ENCODE results near the gene SHC3. TPM values are rescaled to one million over a fixed set of nuclear protein-coding genes. Genes with fewer than 3 reads are reported as not detected.

Gene SHC3
- total RNA-seq, 2 experiments from 2014 or later: not detected

- DNase-seq (no peak), ATAC-seq (no peak)
- Mint-ChIP-seq H3K27ac (no peak overlapping the region), H3K27me3 (peaks cover 53% of the 10 kb centered on the region), H3K9me3 (ENCODE audit: low read depth) (no peaks in the 10 kb centered on the region), H3K4me1 (no peaks in the 10 kb centered on the region), H3K36me3 (no peaks in the 10 kb centered on the region), H3K4me3 (no peak overlapping the region)
- CTCF ChIA-PET: no interaction called here
Observed at GRCh38 chr9:89161221-89161620, 17.4 kb downstream of the SHC3 start.

GRCh38 chr9:89160806-89161205 is 17.8 kb downstream of the SHC3 start:
- H3K27me3 Mint-ChIP-seq: peaks cover 57% of the 10 kb centered on the region
- DNase-seq: no peak
- no peaks in the 10 kb centered on the region for H3K36me3 Mint-ChIP-seq
- H3K27ac Mint-ChIP-seq: no peak overlapping the region
- no peak overlapping the region for H3K4me3 Mint-ChIP-seq
- no peaks in the 10 kb centered on the region for H3K9me3 Mint-ChIP-seq (ENCODE audit: low read depth)
- no peak for ATAC-seq
- no peaks in the 10 kb centered on the region for H3K4me1 Mint-ChIP-seq
- CTCF ChIA-PET: no interaction called here

DNA sequence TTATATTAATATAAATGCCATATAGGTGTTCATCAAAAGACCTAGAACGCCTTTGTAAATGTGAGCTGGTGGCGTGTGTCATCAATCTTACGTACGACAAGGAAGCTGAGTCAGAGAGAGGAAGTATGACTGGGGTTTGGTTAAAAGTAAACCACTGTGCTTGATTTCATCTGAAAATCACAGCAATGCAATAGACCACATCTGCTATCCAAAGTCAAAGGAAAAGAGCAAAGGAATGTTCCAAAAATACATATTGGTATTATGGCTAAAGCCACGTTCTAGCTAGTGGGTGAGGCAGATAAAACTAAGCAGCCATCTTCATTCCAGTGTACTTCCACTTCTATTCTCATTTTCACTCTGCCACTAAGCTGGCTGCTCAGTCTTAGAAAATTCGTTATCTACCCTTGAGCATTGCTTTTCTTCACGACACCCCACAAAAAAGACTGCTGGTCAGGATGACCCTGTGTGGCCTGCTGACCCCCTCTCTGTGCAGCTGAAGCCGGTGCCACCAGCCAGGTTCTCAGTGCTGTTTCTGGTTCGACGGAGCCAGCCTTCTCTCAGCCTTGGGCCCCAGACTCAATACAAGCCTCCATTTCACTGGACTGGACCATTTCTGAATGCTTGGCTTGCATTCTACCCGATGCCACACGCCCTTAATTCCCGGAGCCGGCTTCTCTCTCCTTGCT is 23.8 kb downstream of the SHC3 start:
- no peak for DNase-seq
- H3K27me3 Mint-ChIP-seq: peaks cover 72% of the 10 kb centered on the region
- H3K4me1 Mint-ChIP-seq: peaks cover 13% of the 10 kb centered on the region
- H3K4me3 Mint-ChIP-seq: no peak overlapping the region
- no peaks in the 10 kb centered on the region for H3K36me3 Mint-ChIP-seq
- no peaks in the 10 kb centered on the region for H3K9me3 Mint-ChIP-seq (ENCODE audit: low read depth)
- ATAC-seq: peak; percentile 53
- no peak overlapping the region for H3K27ac Mint-ChIP-seq
- CTCF ChIA-PET: interaction anchor here (0.8 to 1.2 kb wide), 3 partner anchors 10 to 124 kb away, joined by 3 to 4 read pairs (median 3); no protein-coding TSS in a partner anchor

GRCh38 chr9:89154218-89154617 is 24.4 kb downstream of the SHC3 start:
- peaks cover 13% of the 10 kb centered on the region for H3K4me1 Mint-ChIP-seq
- H3K4me3 Mint-ChIP-seq: no peak overlapping the region
- no peaks in the 10 kb centered on the region for H3K36me3 Mint-ChIP-seq
- no peaks in the 10 kb centered on the region for H3K9me3 Mint-ChIP-seq (ENCODE audit: low read depth)
- H3K27me3 Mint-ChIP-seq: peaks cover 73% of the 10 kb centered on the region
- ATAC-seq (no peak), DNase-seq (no peak)
- H3K27ac Mint-ChIP-seq: no peak overlapping the region
- CTCF ChIA-PET: interaction anchor here (1.2 kb wide), 1 partner anchor 10 kb away, joined by 4 read pairs; no protein-coding TSS in a partner anchor

- Mint-ChIP-seq H3K27ac (no peak overlapping the region), H3K4me3 (no peak overlapping the region), H3K27me3 (peaks cover 71% of the 10 kb centered on the region), H3K4me1 (peaks cover 13% of the 10 kb centered on the region), H3K36me3 (no peaks in the 10 kb centered on the region), H3K9me3 (ENCODE audit: low read depth) (no peaks in the 10 kb centered on the region)
- CTCF ChIA-PET: no interaction called here
- ATAC-seq: no peak
- no peak for DNase-seq
Observed at GRCh38 chr9:89153232-89154017, 25.2 kb downstream of the SHC3 start.

- CTCF ChIA-PET: no interaction called here
- Mint-ChIP-seq H3K4me3 (no peak overlapping the region), H3K4me1 (peaks cover 9% of the 10 kb centered on the region), H3K27me3 (peaks cover 59% of the 10 kb centered on the region), H3K27ac (no peak overlapping the region), H3K9me3 (ENCODE audit: low read depth) (no peaks in the 10 kb centered on the region), H3K36me3 (no peaks in the 10 kb centered on the region)
- DNase-seq (no peak), ATAC-seq (no peak)
Observed at GRCh38 chr9:89149726-89150125, 28.9 kb downstream of the SHC3 start.

DNA sequence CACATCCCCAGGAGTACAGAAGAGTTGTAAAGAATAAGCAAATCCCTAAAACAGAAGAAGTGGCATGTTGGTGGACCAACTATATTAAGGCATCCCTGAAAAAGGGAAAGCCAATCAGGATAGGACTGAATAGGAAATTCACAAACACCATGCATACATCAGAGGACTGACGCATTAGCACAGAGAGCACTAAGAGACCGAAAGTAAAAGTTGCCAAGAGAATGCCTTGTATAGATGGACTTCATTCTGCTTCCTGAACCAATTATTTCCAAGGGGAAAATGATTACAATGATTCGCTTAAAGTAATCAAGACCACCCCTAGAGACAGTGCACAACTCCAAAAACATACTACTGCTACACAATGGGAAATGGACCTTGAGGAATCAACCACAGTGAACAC is 33.5 kb downstream of the SHC3 start:
- CTCF ChIA-PET: no interaction called here
- Mint-ChIP-seq H3K27ac (no peak overlapping the region), H3K4me1 (no peaks in the 10 kb centered on the region), H3K4me3 (no peak overlapping the region), H3K36me3 (no peaks in the 10 kb centered on the region), H3K9me3 (ENCODE audit: low read depth) (no peaks in the 10 kb centered on the region), H3K27me3 (peaks cover 34% of the 10 kb centered on the region)
- no peak for DNase-seq
- no peak for ATAC-seq

- peaks cover 34% of the 10 kb centered on the region for H3K27me3 Mint-ChIP-seq
- H3K4me1 Mint-ChIP-seq: no peaks in the 10 kb centered on the region
- no peaks in the 10 kb centered on the region for H3K9me3 Mint-ChIP-seq (ENCODE audit: low read depth)
- CTCF ChIA-PET: no interaction called here
- H3K27ac Mint-ChIP-seq: no peak overlapping the region
- ATAC-seq: no peak
- H3K4me3 Mint-ChIP-seq: no peak overlapping the region
- no peaks in the 10 kb centered on the region for H3K36me3 Mint-ChIP-seq
- DNase-seq: no peak
Observed at GRCh38 chr9:89144238-89144637, 34.4 kb downstream of the SHC3 start.

- CTCF ChIA-PET: no interaction called here
- Mint-ChIP-seq H3K36me3 (no peaks in the 10 kb centered on the region), H3K4me3 (no peak overlapping the region), H3K27ac (no peak overlapping the region), H3K27me3 (peaks cover 33% of the 10 kb centered on the region), H3K9me3 (ENCODE audit: low read depth) (no peaks in the 10 kb centered on the region), H3K4me1 (no peaks in the 10 kb centered on the region)
- no peak for ATAC-seq
- no peak for DNase-seq
Observed at GRCh38 chr9:89143266-89143665, 35.4 kb downstream of the SHC3 start.

- Mint-ChIP-seq H3K27me3 (peaks cover 21% of the 10 kb centered on the region), H3K4me1 (no peaks in the 10 kb centered on the region), H3K9me3 (ENCODE audit: low read depth) (no peaks in the 10 kb centered on the region), H3K27ac (no peak overlapping the region), H3K36me3 (no peaks in the 10 kb centered on the region), H3K4me3 (no peak overlapping the region)
- CTCF ChIA-PET: interaction anchor here (0.8 kb wide), 1 partner anchor 15 kb away, joined by 3 read pairs; no protein-coding TSS in a partner anchor
- ATAC-seq: no peak
- DNase-seq: no peak
Observed at GRCh38 chr9:89139455-89139854, 39.2 kb downstream of the SHC3 start.

DNA sequence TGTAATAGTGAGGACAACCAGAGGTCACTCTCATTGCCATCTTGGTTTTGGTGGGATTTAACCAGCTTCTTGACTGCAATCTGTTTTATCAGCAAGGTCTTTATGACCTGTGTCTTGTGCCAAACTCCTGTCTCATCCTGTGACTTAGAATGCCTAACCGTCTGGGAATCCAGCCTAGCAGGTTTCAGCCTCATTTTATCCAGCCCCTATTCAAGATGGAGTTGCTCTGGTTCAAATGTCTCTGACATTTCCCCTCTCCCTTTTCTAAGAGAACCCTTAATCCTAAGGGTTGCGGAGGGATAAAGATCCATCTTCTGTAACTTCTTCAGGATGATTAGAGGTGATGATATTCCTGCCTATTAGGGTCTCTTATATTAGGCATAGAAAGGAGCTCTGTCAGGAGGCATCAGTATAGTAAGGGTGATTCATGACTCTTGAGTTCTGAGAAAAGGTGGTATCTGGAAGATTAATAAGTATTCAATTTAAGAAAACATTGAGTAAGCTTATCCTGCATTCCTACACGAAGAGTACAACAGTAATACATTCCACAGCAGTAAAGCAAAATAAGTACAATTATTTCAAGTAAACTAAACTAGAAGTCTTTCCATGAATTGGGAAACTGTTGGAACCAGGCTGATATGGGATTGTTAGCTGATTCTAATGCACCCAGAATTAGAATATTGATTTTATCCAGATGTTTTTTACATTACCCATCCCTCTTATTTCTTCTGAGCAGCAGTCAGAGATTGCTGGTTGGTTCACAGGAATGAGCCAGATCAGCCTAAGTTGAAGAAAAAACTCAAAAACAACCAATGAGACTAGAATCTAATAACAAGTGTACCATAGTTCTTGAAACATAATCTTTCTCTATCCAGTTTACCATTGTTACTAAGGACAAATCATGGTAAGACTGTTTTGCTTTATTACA is 39.9 kb downstream of the SHC3 start:
- H3K4me3 Mint-ChIP-seq: no peak overlapping the region
- ATAC-seq: no peak
- CTCF ChIA-PET: interaction anchor here (0.8 kb wide), 1 partner anchor 16 kb away, joined by 3 read pairs; no protein-coding TSS in a partner anchor
- peaks cover 21% of the 10 kb centered on the region for H3K27me3 Mint-ChIP-seq
- peaks cover 3% of the 10 kb centered on the region for H3K9me3 Mint-ChIP-seq (ENCODE audit: low read depth)
- H3K36me3 Mint-ChIP-seq: no peaks in the 10 kb centered on the region
- no peak overlapping the region for H3K27ac Mint-ChIP-seq
- DNase-seq: no peak
- H3K4me1 Mint-ChIP-seq: no peaks in the 10 kb centered on the region

DNA sequence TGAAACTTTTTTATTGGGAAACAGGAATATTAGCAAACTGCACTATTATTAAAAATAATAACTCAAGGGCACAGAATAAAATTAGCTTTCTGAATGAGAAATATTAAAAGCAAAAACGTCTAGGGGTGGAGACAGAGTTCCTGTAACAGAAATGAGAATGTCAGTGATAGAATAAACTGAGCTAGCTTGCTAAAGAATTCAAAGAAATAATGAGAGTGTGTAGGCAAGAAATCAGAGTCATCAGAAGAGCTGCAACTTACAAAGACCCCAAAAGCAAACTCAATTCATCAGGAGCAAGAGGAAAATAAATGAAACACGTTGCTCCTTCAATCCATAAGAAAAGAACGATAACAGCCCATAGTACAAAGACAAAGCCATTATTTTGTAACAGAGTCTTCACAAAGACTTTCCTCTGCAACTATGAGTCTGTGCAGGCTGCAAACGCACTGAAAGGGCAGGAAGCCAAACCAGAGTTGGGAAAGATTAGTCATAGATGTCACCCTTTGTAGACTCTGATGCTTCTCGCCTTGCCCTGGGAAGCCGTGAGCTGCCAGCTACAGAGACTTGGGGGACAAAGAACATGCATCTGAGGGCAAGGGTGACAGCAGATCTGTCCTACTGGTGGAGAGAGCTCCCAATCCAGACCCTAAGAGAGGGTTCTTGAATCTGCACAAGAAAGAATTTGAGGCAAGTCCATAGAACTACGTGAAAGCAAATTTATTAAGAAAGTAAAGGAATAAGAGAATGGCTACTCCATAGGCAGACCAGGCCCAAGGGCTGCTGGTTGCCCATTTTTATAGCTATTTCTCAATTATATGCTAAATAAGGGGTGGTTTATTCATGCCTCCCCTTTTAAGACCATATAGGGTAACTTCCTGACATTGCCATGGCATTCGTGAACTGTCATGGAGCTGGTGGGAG is 40.8 kb downstream of the SHC3 start:
- Mint-ChIP-seq H3K36me3 (no peaks in the 10 kb centered on the region), H3K4me3 (no peak overlapping the region), H3K27me3 (peaks cover 21% of the 10 kb centered on the region), H3K9me3 (ENCODE audit: low read depth) (peaks cover 3% of the 10 kb centered on the region), H3K4me1 (no peaks in the 10 kb centered on the region), H3K27ac (no peak overlapping the region)
- DNase-seq (no peak), ATAC-seq (no peak)
- CTCF ChIA-PET: no interaction called here

Measured in activated CD8-positive, alpha-beta memory T cell treated with anti-CD3 and anti-CD28 coated beads, Interleukin-2, amount 10 ng/mL, durations not matched to agents 7 days and 5 days (primary cell).